T-helper 9 cell (primary cell): ENCODE data around the gene MBD5.

Experiments
- DNase-seq: peaks from one replicate; pipeline ENCODE4 v3.0.0-alpha.2; 2020

Gene MBD5

DNA sequence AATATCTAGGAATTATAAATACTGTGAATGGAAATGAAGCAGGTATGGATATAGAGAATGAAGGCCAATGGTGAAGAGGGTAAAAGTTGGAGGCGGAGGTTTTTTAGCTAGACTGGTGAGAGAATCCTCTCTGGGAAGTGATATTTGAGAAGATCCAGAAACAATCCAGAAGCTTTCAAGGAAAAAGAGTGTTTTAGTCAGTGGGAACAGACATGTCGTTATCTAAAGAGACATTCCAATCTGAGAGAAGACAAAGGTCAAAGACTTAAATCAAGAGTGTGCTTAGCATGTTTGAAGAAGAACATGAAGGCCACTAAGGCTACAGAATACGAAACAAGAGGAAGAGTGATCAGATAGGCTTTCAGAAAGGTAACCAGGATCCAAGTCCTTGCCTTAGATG lies 211.0 kb downstream of the MBD5 start:
- no peak for DNase-seq

- DNase-seq: no peak
These were observed 213.3 kb downstream of the MBD5 start for GRCh38 chr2:148234143-148234542.

DNA sequence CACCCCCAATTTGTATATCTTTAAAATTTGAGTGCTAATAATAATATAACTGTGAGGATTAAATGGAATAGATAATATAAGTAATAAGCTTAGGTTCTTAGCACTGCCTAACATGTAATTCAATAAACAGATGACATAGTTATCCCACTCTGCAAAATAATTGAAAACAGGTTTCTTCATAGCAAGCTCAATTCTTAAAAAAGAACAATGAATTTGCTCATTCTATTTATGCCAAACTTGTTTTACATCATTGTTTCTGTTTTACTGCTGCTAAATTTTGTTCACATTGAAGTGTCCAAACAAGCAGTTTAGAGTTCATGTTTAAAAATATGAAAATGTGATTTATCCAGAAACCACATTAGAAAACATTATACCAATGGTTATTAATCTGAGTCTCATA lies 217.0 kb downstream of the MBD5 start:
- DNase-seq: no peak

- DNase-seq: no peak
These were observed 217.7 kb downstream of the MBD5 start for GRCh38 chr2:148238561-148238960.

DNA sequence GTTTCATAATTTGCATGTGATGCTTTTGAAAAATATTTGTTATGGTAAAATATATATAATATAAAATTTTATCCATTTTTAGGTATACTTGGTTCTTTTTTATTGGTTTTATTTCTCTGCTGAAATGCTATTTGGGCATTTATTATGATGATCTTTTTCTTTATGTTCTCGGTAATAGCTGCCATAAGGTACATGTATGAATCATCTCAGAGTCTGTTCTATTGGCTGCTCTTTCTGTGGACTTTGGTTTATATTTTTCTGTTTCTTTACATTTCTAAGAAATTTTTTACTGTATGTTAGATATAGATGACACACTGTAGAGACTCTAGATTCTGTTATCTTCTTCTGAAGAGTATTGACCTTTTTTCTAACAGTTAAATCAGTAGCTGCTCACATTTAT lies 219.9 kb downstream of the MBD5 start:
- DNase-seq: no peak

DNA sequence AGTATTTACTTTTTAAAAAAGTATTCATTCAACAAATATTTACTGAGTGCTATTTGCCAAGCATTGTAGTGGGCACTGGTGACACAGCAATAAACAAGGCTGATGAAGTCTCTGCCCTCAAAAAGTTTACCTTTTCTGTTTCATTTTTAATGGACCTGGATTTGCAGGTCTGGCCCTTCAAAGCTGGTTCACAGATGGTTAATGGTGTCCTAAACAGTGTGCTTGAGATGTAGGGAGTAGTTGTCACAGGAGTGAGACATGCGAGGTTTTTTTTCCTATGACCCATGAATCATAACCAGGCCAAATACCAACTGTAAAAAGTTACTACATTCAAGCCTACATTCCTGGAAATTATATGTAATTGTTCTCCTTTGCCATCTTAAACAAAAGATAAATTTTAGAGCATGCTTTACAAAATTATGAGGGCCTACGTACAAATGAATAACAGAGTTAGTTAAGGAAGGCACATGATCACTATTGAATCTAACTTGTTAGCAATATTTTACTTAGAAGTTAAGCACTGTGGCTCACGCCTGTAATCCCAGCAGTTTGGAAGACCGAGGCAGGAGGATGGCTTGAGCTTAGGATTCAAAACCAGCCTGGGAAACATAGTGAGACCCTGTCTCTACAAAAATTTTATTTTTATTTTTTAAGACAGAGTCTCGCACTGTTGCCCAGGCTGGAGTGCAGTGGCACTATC lies 223.9 kb downstream of the MBD5 start:
- no peak for DNase-seq

- DNase-seq: no peak
These were observed 231.1 kb downstream of the MBD5 start for GRCh38 chr2:148251993-148252392.

- DNase-seq: no peak
These were observed 231.8 kb downstream of the MBD5 start for GRCh38 chr2:148252646-148253045.

GRCh38 chr2:148253685-148254084 lies 232.8 kb downstream of the MBD5 start:
- DNase-seq: no peak

GRCh38 chr2:148255929-148256328 lies 235.0 kb downstream of the MBD5 start:
- DNase-seq: no peak

DNA sequence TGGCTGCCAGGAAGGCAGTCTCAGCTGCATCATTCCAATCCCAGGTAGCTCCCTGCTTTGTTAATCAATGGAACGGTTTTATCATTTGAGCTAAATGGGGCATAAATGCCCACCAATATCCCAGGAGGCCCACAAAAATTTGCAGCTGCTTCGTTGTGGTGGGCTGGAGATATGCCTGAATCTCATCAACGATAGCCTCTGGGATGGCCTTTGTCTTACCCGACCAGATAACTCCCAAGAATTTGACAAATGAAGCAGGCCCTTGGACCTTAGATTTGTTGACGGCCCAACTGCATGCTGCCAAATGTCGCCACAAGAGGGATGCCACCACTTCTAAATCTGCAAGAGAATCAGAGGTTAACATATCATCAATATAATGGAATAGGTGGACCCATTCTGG lies 236.4 kb downstream of the MBD5 start:
- DNase-seq: no peak

GRCh38 chr2:148258124-148258523 lies 237.2 kb downstream of the MBD5 start:
- no peak for DNase-seq

DNA sequence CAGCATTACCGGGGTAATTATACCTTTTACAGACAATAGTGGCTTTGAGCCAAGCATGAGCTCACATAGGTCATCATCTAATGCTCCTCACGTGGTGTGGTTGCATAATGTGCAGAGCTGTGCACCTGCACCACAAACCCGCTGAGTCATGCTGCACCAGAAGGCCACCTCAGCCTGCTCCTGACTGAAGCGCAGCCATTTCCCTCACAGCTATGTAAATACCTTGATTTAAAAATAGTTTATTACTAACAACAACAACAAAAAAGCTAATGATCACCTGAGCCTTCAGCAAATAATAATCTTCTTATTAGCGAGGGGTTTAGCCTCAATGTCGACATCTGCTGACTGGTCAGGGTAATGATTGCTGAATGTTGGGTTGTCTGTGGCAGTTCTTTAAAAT lies 238.8 kb downstream of the MBD5 start:
- DNase-seq: no peak

DNA sequence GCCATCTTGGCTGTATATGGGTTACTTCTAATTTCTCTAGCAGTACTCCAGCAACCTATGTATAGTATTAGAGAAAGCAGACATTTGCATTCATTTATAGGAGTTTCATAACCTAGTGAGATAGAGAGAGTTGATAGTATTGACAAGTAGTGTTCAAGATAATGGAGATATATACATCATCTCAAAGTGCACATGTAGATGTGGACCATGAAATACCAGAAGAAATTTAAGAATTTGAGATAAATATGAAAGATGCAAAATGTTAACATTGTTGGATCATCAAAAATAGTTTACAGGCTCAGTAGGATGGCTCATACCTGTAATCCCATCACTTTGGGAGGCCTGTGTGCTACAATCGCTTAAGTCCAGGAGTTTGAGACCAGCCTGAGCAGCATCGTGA lies 243.0 kb downstream of the MBD5 start:
- DNase-seq: no peak

DNA sequence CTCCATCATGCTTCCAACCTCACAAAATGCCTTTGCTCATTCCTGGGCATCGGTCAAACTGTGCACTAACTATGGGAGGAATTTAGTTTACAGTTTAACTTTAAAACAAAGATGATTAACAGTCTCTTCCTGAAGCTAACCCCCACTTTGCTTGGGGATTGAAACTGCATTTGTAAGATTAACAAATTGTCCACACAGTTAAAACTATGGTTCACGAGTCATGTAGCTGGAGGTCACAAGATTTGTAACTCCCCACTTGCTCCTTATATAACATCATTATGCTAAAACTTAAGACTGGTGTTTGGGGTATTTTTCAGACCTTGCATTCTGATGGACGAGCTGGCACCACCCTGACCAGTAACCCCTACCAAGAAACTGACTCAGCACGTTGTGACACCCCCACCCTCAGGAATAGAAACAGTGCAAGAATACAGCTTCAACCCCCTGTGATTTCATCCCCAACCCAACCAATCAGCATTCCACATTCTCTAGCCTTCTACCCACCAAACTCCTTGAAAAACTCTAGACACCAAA lies 252.3 kb downstream of the MBD5 start:
- no peak for DNase-seq

- no peak for DNase-seq
These were observed 258.3 kb downstream of the MBD5 start for GRCh38 chr2:148279216-148279615.

DNA sequence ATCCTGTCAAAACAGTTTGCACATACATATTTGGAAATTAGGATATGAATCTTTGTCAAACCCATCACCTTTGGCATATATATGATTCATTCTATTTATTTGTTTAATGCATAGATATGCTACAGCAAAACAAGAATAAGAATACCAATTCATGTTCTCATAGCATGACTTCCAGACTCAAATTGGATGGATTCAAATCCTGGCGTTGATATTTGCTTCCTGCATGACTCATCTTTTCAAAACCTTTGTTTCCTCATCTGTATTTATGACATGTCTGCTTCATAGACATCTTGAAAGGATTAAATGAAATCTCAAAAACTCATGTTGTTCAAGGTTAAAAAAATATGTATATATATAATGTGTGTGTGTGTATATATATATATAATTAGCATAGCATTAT lies 261.3 kb downstream of the MBD5 start:
- no peak for DNase-seq

GRCh38 chr2:148292431-148292830 lies 271.5 kb downstream of the MBD5 start:
- DNase-seq: no peak

DNA sequence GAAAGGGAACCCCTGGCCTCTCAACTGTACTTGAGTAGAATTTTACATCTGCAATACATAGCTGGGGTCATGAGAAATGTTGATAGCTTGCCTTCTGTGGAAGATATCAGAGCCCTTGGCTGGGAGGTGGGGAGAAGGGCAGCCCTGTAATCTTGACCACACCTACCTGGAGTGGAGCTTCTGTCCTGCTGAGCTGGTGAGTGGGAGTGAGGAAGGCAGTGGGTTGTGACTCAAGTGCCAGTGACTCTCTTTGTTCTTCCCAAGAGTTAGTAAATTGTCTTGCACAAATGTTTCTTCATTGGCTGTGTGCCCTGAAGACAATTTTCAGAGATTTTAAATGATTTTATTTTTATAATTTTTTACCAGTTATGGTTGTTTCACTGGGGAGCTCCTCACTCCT lies 277.3 kb downstream of the MBD5 start:
- DNase-seq: no peak

- no peak for DNase-seq
These were observed 278.7 kb downstream of the MBD5 start for GRCh38 chr2:148299616-148300015.

DNA sequence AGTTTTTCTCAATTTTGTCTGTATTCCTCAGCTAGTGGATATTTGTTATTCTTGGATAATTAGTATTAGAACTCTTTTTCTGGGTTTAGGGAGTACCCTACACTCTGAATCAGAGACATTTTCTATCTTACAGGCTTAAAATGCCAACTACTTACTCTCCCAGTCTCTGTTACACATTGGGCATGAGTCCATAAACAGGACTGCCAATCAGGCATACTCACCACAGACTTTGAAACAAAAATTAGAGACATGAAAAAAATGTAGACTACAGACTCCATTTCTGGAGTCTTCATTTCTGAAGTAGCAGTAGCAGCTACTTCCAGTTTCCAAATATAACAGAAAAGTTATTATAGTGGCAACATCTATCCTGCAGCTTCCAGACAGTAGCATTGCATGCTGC lies 279.7 kb downstream of the MBD5 start:
- no peak for DNase-seq

- no peak for DNase-seq
These were observed 280.5 kb downstream of the MBD5 start for GRCh38 chr2:148301362-148301761.

- DNase-seq: no peak
These were observed 281.6 kb downstream of the MBD5 start for GRCh38 chr2:148302526-148302925.

- no peak for DNase-seq
These were observed 282.3 kb downstream of the MBD5 start for GRCh38 chr2:148303161-148303560.

GRCh38 chr2:148305476-148305875 lies 284.6 kb downstream of the MBD5 start:
- DNase-seq: no peak
